K562 (cell line): Measurements from ENCODE around the gene GPR85. TPM values are rescaled to one million over a fixed set of nuclear protein-coding genes. Genes with fewer than 3 reads are reported as not detected.

Source experiments
- AFF1 ChIP-seq, 2 experiments: fragments of 450-650 bp; IDR thresholded peaks; 2 replicates each; pipeline ENCODE4 v1.6.1; 2018; ENCODE audit warnings: mild to moderate bottlenecking in 2 of 2, low read depth in 1 of 2; ENCODE audit not compliant: partially characterized antibody in 2 of 2
- CREB1 ChIP-seq, 2 experiments: sonication (generic) in 1 of 2; formaldehyde crosslinking in 1 of 2; IDR thresholded peaks; 2 replicates each; pipeline versions ENCODE4 v1.6.1 to v1.8.0; 2012 to 2022; ENCODE audit warnings: inconsistent platforms in 1 of 2, mild to moderate bottlenecking in 1 of 2, missing genetic modification reagents in 1 of 2, moderate library complexity in 1 of 2
- ESRRB ChIP-seq: fragments of 250-450 bp; sonication (Bioruptor Pico); IDR thresholded peaks from 2 replicates; pipeline ENCODE4 v1.5.0; 2020; ENCODE audit warnings: mild to moderate bottlenecking, moderate library complexity, borderline replicate concordance
- JUND ChIP-seq, 2 experiments: IDR thresholded peaks; 2 replicates in 1 of 2; 3 replicates in 1 of 2; pipeline ENCODE4 v1.6.1; 2011; ENCODE audit warnings: borderline replicate concordance in 2 of 2, low read depth in 2 of 2, low read length in 2 of 2, improper control_type of control experiment in 1 of 2, missing biosample characterization in 1 of 2, missing genetic modification characterization in 1 of 2, missing genetic modification reagents in 1 of 2
- SMARCC2 ChIP-seq: fragments of 450-650 bp; IDR thresholded peaks from 2 replicates; pipeline ENCODE4 v1.6.1; 2017; ENCODE audit warnings: antibody characterized with exemption, moderate library complexity, mild to moderate bottlenecking, low read depth
- ZNF165 ChIP-seq: fragments of 250-450 bp; sonication (Bioruptor Pico); IDR thresholded peaks from 2 replicates; pipeline ENCODE4 v1.4.0; 2020; ENCODE audit warnings: borderline replicate concordance
- polyA plus RNA-seq, 8 experiments: library from polyadenylated mRNA; depleted of rRNA in 4 of 8; stranded (reverse) in 5 of 8; unstranded in 3 of 8; fragments of >200 nt; fragmentation: Nextera tagmentation in 2 of 8; fragmentation: Illumina TruSeq in 1 of 8; extraction: Ambion mirVana in 2 of 8; extraction: Trizol in 1 of 8; gene quantifications; 2 replicates each; pipeline versions ENCODE4 v1.2.1 to v1.2.3, GENCODE V29; 2011 to 2014; ENCODE audit warnings: inconsistent platforms in 1 of 8, missing spikeins in 1 of 8
- total RNA-seq, 7 experiments: library from RNA; depleted of rRNA in 6 of 7; stranded (reverse); fragments of >200 nt in 6 of 7; fragmentation: Illumina TruSeq in 2 of 7; extraction: Trizol in 2 of 7; gene quantifications; 2 replicates each; pipeline versions ENCODE4 v1.2.1 to v1.2.3, GENCODE V29; 2011 to 2021; ENCODE audit warnings: low replicate concordance in 1 of 7
- TF ChIP-seq, protein P1 (sequence below): fragments of 450-650 bp; IDR thresholded peaks from 2 replicates; pipeline ENCODE4 v1.6.1; 2016

GPR85 gene
- total and polyA plus RNA-seq, 9 of the 15 experiments (the other 6 are each of a cell fraction or from before 2014, with no cell fraction given) = 2.9 to 18.2 (median 4.0) TPM

GRCh38 chr7:113092762-113093161, 6.1 kb upstream of the GPR85 start (continued):
- TF ChIP-seq AFF1 (IDR thresholded peaks at IDR 0.05; ENCODE audit: low read depth in 1 of 2, partially characterized antibody in 2 of 2) (no peak), JUND (IDR thresholded peaks at IDR 0.05; ENCODE audit: borderline replicate concordance, low read depth, low read length) (0 out of 2 replicates have a peak, but pooled peaks have one; percentile 23), JUND (tag; IDR thresholded peaks at IDR 0.05; ENCODE audit: borderline replicate concordance, low read depth, low read length) (no peak), SMARCC2 (no peak), ZNF165 (CRISPR knock-in tag) (no peak), ESRRB (CRISPR knock-in tag) (no peak), CREB1 (IDR thresholded peaks at IDR 0.05) (no peak), CREB1 (CRISPR knock-in tag; IDR thresholded peaks at IDR 0.05) (0 out of 2 replicates have a peak, but pooled peaks have one; percentile 21)
- TF ChIP-seq, protein P1, sequence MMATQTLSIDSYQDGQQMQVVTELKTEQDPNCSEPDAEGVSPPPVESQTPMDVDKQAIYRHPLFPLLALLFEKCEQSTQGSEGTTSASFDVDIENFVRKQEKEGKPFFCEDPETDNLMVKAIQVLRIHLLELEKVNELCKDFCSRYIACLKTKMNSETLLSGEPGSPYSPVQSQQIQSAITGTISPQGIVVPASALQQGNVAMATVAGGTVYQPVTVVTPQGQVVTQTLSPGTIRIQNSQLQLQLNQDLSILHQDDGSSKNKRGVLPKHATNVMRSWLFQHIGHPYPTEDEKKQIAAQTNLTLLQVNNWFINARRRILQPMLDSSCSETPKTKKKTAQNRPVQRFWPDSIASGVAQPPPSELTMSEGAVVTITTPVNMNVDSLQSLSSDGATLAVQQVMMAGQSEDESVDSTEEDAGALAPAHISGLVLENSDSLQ = 0 out of 2 replicates have a peak, but pooled peaks have one; percentile 22
